EH (cell line): Measurements from ENCODE around the gene H2AZ2.
"Not testable (repeated sequence)": the region's sequence is repeated elsewhere in the genome, so short reads cannot be mapped to it uniquely, and the experiment has no call there.

Experiments used
- DNase-seq: peaks from one replicate; pipeline ENCODE4 v3.0.0-alpha.2; 2015; ENCODE audit warnings: low read depth

Gene H2AZ2

DNA sequence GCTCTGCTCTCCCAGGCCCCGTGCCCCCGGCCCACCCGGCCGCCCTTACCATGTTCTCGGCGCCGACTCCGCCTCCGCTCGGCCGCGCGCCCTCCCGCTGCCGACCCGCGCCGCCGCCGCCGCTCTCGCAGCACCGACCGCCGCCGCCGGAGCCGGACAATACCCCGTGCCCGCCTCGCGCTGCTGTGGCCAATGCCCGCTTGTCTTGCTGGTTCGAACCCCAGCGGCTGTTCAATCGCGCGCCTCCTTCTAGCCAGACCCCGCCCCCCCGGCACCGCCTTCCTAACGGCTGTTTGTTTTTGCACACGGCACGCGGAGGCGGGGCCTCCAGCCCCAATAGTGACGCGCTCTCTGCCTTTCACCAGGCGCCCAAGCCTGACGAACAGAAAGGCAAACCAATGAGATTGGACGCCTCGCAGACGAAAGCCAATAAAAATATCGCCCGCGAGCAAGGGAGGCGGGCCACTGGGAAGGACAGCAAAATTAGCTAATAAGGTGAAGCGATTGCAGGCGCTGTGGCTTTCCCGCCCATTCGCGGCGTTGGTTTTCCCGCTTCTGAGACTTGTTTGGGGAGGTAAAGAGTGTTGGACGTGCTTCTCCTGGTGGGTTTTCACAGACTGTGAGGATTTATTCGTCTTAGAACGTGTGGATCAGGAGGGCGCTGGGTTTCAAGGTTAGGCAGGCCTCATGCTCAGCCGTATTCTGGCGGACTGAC, at the start of gene H2AZ2:
TSS of gene H2AZ2 (minus strand) at position 168 of the 715 bp plus-strand sequence. CDS start at position 52, 116 bp downstream.
- peak; percentile 100 for DNase-seq

DNA sequence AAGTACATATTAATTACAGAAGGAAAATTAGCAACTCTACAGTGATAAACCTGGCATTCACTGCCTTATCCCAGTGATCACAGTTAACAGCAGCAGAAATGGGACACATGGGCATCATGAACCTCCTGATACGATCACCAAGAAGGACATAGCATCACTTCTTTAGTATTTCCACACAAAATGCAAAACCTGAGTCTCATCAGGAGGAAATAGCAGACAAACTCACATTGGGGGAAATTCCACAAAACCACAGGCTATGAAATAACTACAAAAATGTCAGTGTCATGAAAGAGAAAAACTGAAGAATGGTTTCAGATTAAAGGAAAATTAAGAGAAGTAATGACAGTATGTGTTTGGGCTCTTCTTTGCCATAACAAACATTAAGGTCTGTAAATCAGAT, 49.4 kb upstream of the H2AZ2 start:
- peak; percentile 66 for DNase-seq

DNA sequence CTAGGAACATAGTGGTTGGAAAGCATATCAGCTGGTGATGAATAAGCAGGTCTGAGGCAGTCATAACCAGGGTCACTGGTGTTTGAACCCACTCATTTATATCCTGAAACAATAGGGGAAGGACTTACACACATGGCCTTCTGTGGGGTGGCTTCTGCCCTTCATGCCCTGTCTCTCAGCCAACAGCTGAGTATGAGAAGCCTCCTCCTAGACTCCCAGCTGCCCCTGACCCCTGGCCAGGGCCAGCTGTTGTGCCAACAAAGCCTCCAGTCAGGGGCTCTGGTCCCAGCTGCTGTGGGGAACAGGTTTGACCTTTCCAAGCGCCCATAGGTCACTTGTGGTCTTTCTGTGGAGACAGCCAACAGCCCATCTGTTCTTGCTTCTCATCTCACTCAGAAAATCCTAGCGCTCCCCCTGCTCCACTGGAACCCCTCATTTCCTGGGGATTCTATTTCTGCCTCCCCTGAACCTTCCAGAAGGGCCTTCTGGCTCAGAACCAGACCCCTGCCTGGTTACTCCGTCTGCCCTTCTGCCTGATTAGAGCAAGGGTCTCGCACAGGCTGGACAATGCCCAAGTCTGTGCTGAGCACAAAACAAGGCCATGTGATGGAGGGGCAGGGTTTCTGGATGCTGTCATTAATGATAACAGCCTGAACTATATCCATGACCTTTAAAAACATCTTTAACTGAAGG, 47.1 kb upstream of the H2AZ2 start:
- no peak for DNase-seq

DNA sequence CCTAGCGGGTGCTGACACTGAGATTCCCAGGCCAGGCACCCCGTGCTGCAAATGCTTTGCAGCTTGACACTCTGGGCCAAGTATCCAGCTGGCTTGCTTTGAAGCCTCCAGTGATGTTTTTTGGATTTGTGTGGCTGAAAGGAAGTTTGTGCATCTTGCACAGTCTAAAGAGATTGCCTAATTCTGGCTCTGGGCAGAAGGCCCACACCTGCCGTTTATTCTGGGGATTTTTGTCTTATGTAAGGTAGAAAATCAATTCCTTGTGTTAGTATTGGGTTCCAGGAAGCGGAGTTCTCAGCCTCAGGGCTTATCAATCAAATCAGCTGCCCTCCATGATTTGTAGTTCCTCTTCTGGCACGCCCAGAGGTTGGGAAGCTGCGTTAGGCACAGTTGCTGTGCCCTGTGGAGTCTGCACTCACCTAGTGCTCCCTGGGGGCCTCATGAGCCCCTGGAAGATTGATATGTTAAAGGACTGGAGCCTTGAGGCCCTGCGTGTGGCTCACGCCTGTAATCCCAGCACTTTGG, 45.9 kb upstream of the H2AZ2 start:
- DNase-seq = no peak

DNA sequence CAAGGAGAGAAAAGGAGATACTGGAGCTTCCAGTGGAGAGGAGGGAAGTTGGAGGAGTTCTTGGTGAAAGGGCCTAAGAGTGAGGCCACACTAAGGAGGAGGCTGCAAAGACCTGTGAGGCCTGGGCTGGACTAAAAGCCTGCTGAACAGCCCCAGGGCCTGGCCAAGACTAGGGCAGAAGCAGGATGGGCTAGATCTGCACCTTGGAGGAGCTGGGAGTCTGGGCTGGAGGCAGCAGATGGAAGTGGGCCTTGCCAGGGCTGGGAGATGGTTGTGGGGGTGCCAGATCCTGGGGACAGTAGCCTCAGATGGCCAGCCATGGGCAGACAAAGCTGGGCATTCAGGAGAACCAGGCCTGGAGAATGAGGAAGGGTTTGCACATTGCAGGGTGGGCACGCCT, 43.9 kb upstream of the H2AZ2 start:
- no peak for DNase-seq

DNA sequence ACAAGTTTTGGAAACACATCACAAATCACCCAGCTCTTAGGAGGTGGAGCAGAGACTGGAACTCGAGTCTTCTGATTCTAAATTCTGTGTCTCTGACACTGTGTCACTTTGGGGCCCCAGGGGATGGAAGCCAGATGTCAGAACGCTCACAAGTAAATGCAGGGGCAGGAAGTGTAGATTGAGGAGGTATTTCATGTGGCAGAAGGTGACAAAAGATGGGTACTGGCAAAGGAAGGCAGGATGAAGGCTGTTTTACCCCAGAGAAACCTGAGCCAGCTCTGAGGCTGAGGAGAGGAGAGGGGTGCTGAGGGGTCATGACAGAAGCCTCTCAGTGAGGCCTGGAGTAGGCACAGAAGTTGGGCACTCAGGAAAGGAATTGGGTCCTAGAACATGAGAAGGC, 43.5 kb upstream of the H2AZ2 start:
- no peak for DNase-seq

DNA sequence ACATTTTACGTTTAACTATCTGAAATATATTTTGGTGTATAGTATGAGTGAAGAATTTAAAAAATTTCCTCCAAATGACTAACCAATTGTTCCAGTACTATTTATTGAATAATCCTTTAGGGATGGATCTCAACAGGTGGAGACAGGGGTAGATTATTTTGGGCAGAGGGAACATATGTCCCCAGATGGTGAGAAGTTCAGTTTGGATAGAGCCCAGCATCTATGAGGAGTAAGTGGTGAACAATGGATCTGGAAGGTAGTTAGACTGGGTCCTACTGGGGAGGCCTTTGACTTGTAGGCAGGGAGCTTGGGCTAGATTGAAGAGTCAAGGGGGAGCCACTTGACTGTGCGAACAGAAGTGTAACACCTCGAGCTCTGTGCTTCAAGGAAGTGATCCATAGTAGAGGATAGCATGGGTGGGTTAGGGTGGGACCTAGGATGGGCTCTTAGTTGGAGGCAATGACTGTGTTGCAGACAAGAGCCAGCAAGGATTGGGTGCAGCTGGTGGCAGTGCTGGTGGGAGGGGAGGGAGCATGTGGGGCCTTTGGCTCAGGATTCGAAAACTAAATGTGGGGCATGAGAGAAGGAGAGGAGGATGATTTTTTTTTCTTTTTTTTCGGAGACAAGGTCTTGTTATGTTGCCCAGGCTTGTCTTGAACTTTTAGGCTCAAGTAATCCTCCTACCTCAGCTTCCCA, 41.3 kb upstream of the H2AZ2 start:
- no peak for DNase-seq

DNA sequence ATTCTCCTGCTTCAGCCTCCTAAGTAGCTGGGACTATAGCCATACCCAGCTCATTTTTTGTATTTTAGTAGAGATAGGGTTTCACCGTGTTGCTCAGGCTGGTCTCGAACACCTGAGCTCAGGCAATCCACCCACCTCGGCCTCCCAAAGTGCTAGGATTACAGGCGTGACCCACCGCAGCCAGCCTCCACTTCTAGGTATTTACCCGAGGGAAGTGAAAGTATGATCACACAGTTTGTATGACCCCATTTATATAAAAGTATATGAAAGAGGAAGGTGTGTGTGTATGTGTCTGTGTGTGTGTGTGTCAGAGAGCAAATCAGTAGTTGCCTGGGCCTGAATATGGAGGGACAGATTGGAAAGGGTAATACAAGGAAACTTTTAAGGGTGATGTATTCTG, 39.4 kb upstream of the H2AZ2 start:
- no peak for DNase-seq

DNA sequence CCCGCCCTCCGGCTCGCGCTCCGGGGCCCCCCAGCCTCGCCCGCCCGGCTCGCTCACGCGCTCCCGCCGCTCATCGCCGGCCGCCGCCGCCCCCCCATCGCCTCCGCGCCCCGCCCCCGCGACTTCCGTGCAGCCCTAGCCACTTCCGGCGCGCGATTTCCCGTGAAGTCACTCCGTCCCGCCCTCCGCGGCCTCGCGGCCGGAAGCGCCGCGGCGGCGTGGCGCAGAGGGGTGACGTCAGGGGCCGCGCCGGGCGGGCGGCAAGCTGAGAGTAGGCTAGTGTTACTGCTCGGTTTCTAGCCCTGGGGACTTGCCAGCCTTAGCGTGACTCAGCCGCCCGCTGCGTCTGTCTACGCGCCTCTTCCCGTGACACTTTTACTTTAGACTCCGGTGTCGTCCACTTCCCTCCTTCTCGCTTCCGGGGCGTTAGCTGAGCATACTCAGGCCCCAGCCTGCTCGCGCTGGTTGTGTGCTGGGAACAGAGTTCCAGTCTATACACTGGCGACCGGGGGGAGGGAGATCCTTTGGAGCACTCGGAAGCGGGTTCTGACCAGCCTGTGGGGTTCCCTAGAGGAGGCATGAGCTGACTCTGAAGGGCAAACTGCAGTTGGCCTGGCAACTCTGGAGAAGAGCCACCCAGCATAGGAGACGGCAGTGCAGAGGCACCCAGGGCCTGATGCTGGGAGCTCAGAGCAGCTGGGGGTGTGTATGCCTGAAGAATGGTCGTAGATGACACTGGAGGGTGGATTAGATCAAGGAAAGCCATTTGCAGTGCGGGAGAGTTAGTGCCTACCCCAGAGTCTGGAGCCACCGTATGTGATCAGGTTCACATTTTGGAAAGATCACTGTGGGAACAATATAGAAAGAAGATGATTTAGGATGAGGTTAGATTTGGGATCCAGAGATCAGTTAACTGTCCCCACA, 37.8 kb upstream of the H2AZ2 start, which contains the start of gene PURB:
TSS of gene PURB (minus strand) at position 137 of the 924 bp plus-strand sequence. CDS start 182 bp downstream, outside the sequence.
- peak; percentile 99 for DNase-seq

DNA sequence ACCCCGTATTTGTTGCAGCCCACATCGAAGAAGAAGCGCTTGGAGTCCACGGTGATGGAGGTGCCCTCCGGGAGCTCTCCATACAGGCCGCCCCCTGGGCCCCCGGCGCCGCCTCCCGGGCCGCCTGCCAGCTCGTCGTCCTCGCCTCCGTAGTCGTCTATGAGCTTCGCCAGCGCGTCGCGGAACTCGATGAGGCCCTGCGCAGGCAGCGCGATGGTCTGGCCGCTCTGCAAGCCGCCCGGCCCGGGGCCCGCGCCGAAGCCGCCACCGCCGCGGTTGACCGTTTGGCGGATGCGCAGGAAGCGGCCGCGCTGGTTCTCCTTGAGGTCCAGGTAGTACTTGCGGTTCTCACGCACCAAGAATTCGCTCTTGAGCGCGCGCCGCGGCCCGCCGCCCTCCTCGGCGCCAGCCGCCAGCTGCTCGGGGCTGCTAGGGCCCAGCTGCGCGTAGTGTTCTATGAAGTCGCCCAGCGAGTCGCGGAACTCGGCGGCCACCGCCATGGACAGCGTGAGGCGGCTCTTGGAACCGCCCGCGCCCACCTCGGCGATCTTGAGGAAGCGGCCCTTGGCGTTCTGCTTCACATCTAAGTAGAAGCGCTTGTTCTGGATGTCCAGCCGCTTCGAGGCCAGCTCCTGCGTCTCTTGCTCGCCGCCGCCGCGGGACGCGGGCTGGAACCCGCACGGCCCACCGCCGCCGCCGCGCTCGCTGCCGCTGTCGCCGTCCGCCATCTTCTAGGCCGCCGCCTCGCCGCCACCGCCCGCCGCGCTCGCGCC, 36.9 kb upstream of the H2AZ2 start:
- DNase-seq = peak; percentile 77

DNA sequence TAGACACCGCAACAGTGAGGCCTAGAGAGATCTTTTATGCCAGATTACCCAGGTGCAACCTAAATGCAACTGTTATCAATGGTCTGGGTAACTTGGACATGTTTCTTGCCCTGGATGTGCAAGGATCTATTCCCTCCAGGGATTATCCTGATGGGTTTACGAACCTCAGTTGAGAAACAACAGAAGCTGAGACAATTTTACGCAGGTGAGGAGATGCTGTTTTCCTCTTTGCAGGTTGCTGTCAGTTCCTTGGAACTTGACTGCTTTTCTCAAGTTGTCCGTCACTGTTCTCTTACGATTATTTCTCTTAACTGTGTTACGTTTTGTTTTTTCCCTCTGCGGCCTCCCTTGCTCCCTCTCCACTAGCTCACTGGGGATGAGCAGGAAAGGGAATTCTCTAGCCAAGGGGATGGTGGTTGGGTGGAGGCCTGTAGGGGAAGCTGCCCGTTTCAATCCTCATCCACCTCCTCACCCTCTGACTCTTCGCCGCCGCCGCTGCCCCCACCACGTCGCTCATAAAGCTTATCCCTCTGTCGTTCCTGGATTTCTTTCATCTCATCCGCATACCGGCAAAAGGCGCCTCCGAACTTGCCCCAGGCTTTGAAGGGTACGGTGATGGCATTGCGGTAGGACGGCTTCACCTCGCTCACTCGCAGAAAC, 36.2 kb upstream of the H2AZ2 start:
- peak; percentile 28 for DNase-seq

DNA sequence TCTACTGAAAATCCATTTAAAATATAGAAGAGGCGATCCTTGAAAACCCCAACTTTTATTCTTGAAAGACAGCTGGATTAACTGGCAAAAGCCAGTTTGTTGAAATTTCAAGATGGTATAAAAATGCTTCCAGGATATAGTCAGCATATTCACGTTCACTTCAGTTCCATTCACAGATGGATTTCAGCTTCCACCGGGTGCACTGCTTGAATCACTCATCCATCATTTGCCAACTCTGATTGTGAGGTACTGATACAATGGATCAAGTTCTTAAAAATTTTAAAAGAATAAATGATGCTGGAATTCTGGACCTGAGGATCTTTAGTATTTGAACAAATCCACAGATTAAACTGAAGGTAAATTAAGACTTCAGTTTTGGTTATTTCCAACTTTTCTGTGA, 35.0 kb upstream of the H2AZ2 start:
- DNase-seq = peak; percentile 35

DNA sequence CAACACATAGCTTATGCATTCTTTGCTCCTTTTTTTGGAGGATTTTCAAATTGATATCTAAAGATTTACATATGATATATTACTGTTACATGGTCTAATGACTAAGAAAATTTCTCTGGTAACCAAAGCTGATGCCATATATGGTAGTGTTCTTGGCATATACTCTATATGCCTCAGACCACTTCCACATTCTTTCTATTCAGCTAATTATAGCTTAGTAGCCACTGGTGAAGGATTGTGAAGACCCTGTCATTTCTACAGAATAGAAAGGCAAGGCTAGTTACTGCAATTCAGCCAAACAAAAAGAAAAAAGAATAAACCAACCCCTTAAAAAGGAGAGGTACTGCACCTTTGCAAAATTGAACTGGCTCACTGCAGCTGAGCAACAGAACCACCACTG, 33.7 kb upstream of the H2AZ2 start:
- DNase-seq = peak; percentile 85

DNA sequence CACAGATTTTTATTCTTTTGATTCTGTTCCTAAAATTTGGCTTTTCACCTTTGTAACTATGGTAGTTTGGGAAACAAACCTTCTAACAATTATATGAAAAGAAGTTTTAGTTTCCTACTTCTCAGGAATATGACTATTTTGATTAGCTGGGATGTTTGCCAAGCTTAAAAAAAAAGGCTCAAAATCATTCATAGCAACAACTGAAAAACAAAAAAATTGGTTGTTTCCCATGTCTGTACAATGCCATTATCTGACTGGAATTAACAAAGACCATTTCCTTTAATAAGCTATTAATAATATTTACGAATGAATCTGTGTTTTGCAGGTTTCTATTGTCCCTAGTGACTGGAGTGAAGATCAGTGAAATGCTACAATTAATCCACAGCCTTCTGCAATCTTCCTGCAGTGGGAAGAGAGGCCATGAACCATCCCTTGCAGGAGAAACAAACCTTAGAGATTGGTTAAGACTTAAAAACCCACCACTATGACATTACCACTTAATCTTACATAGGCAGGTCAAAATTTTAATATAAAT, 33.2 kb upstream of the H2AZ2 start:
- DNase-seq = no peak

DNA sequence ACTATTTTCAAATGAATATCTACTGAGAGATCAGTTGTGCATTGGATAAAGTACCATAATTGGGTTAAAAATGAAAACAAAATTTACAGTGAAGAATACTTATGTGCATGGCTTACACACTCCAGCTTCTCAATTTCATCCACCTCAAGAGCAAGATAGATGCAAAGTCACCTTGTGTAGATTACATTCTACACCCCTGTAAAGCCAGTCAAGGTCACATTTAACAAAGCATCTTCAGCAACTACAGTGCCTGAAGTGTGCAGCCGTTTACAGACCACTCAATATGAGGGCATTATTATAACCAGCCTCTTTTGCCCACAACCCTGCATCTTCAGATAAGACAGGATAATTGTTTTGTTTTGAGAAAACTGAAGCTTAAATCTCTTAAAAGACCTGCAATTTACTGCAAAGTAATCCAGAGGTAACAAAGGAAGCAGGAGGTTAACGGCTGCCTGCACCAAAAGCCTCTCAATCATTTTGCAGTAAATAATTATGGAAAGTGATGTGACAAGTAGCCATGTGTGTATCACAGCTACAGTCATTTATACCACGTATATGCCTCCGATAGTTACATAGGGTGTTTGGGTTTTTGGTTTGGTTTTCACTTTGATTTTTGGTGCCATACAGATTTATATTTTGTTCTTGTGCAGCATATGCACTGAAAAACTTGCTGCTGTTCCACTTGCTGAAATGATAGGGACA, 32.6 kb upstream of the H2AZ2 start:
- no peak for DNase-seq

DNA sequence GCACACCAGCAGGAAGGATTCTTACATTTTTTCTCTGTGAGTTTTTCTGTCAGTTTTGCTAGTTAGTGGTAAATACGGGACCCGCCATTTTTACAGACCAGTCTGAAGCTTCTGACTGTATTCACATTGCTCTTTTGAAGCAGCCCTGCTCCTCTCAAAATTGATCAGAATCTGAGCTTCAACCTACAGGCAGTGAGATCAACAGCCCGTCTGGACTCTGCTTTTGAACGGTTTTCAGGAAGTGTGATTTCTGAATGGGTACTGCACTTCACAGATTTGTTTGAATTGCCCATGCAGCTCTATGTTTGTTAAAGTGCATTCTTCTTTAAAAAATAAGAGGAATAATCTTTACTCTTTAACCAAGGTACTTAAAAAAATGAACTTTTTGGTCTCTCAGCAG, 28.5 kb upstream of the H2AZ2 start:
- DNase-seq = no peak

DNA sequence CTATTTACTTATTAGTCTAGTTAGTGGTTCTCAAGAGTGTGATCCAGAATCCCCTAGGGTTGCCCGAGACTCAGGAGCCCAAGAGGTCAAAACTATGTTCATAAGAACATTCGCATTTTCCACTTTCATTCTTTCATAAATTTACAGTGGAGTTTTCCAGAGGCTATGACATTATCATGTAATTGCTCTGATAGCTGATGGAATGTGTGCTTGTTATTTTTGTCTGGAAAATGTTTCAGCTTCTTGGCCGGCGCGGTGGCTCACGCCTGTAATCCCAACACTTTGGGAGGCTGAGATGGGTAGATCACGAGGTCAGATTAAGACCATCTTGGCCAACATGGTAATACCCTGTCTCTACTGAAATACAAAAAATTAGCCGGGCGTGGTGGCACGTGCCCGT, 27.4 kb upstream of the H2AZ2 start:
- no peak for DNase-seq

DNA sequence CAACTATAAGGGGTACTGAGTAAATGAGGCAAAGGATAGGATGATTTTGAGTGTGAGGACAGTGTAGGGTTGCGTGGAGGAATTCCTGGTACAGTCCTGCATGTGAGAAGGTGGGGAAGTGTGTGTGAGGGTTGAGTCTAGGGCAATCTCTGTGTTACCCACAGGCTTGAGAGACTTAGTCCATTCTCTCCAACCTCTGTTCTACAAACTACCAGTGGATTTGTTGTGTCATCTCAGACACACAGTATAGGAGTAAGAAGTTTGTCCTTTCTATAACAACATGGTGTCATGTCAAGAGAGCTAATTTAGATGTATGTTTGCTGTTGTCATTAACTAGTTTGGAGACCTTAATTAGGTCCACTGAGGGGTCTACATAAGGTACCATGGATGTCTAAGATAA, 24.9 kb upstream of the H2AZ2 start:
- no peak for DNase-seq

DNA sequence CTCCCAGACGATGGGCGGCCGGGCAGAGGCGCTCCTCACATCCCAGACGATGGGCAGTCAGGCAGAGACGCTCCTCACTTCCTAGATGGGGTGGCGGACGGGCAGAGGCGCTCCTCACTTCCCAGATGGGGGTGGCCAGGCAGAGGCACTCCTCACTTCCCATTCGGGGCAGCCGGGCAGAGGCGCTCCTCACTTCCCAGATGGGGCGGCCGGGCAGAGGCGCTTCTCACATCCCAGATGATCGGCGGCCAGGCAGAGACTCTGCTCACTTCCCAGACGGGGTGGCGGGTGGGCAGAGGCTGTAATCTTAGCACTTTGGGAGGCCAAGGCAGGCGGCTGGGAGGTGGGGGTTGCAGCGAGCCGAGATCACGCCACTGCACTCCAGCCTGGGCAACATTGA, 24.0 kb upstream of the H2AZ2 start:
- not testable (repeated sequence) for DNase-seq
